ENCODE data around the gene L1CAM. TPM values are rescaled to one million over a fixed set of nuclear protein-coding genes. Genes with fewer than 3 reads are reported as not detected.

Gene L1CAM
- total and polyA plus RNA-seq, 2 of the 8 experiments (the other 6 are each of a cell fraction or from before 2014, with no cell fraction given) = 11.0 to 43.0 TPM

DNA sequence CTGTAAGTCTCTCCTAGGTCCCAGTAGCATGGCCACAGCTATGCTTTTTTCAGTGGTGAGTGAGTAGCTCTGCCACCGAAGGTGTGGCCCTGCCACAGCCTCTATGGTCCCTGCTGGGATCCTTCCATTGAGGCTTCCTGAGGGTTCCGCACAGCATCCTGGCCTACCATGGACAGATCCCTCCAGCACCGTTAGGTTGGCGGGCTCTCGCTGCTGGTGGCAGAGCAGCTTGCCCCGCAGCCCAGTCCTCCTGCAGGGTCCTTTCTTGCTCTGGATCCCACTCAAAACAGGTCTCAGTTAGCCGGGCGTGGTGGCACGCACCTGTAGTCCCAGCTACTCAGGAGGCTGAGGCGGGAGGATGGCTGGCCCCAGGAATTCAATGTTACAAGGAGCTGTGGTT is 53.2 kb downstream of the L1CAM start:
- Histone ChIP-seq H3K4ac (replicated peaks; ENCODE audit: insufficient read length, low read depth, low read length) (no peak overlapping the region), H3K79me1 (ENCODE audit: low read depth, low read length) (no peaks in the 10 kb centered on the region), H4K20me1 (replicated peaks in 1 of 2; ENCODE audit: control insufficient read depth in 1 of 2, insufficient read depth in 2 of 2, low read length in 2 of 2) (no peaks in the 10 kb centered on the region), H4K5ac (ENCODE audit: insufficient read length, low read depth, low read length) (no peak overlapping the region), H3K27ac (ENCODE audit: low read depth, low read length) (no peak overlapping the region), H3K18ac (ENCODE audit: extremely low read depth, low read length) (no peak overlapping the region), H2AFZ (ENCODE audit: low read length) (no peak overlapping the region), H3K4me2 (ENCODE audit: insufficient read depth in 1 of 2, low read depth in 2 of 2, low read length in 2 of 2) (no peak overlapping the region; a peak in 1 of 4 replicates), H3K14ac (ENCODE audit: insufficient read length) (no peak overlapping the region), H4K8ac (ENCODE audit: extremely low read depth, insufficient read depth, low read length) (no peak overlapping the region), H2BK120ac (replicated peaks; ENCODE audit: low read depth, low read length) (no peak overlapping the region), H3K23me2 (ENCODE audit: low read depth, low read length) (no peaks in the 10 kb centered on the region), H2AK5ac (ENCODE audit: low read depth, low read length) (no peak overlapping the region), H3K23ac (ENCODE audit: insufficient read length) (no peak overlapping the region), H3K9me3 (ENCODE audit: insufficient read depth in 2 of 2, low read depth in 1 of 2, low read length in 1 of 2) (no peaks in the 10 kb centered on the region), H3K79me2 (ENCODE audit: control insufficient read depth in 1 of 2, insufficient read depth in 2 of 2, low read length in 2 of 2) (peaks cover 5 to 15% of the 10 kb centered on the region in 2 experiments; a peak in 3 of 4 replicates), H3K36me3 (ENCODE audit: control insufficient read depth in 2 of 4, insufficient read depth in 4 of 4, low read length in 3 of 4) (no peaks in the 10 kb centered on the region), H2BK15ac (ENCODE audit: low read length) (no peak overlapping the region), H4K91ac (replicated peaks; ENCODE audit: insufficient read length, low read length) (no peak overlapping the region), H3K9ac (replicated peaks in 1 of 4; ENCODE audit: extremely low read depth in 1 of 4, low read depth in 3 of 4, low read length in 3 of 4) (no peak overlapping the region), H3K56ac (replicated peaks; ENCODE audit: insufficient read length, low read depth, low read length) (no peak overlapping the region), H3K4me3 (ENCODE audit: extremely low read depth in 1 of 4, insufficient read depth in 2 of 4, low read depth in 3 of 4, low read length in 4 of 4) (no peak overlapping the region), H3K27me3 (replicated peaks in 1 of 4; ENCODE audit: control insufficient read depth in 3 of 4, extremely low read depth in 1 of 4, insufficient read depth in 3 of 4, low read length in 3 of 4) (peaks cover 0 to 6% (median 2%) of the 10 kb centered on the region in 4 experiments; a peak in 3 of 7 replicates), H2BK12ac (ENCODE audit: low read depth, low read length) (no peak overlapping the region), H2BK20ac (ENCODE audit: low read length) (no peak overlapping the region), H3K4me1 (replicated peaks in 1 of 4; ENCODE audit: control insufficient read depth in 3 of 4, insufficient read depth in 4 of 4, low read length in 3 of 4) (peaks cover 0 to 12% (median 6%) of the 10 kb centered on the region in 4 experiments; a peak in 5 of 7 replicates), H2BK5ac (ENCODE audit: low read depth, low read length) (no peak overlapping the region)
- FAIRE-seq (no peak), DNase-seq (ENCODE audit: low read depth in 1 of 2, low spot score in 2 of 2) (no peak)
- TF ChIP-seq, protein P1, sequence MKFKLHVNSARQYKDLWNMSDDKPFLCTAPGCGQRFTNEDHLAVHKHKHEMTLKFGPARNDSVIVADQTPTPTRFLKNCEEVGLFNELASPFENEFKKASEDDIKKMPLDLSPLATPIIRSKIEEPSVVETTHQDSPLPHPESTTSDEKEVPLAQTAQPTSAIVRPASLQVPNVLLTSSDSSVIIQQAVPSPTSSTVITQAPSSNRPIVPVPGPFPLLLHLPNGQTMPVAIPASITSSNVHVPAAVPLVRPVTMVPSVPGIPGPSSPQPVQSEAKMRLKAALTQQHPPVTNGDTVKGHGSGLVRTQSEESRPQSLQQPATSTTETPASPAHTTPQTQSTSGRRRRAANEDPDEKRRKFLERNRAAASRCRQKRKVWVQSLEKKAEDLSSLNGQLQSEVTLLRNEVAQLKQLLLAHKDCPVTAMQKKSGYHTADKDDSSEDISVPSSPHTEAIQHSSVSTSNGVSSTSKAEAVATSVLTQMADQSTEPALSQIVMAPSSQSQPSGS (IDR thresholded peaks at IDR 0.05; ENCODE audit: low read length) = no peak
- TF ChIP-seq CHD1 (IDR thresholded peaks at IDR 0.05; ENCODE audit: low read depth, low read length) (no peak), TBP (IDR thresholded peaks at IDR 0.05; ENCODE audit: low read depth, low read length) (no peak), TAF7 (optimal IDR thresholded peaks at IDR 0.05; ENCODE audit: borderline replicate concordance, low read depth, low read length) (no peak), CBX8 (IDR thresholded peaks at IDR 0.05; ENCODE audit: borderline replicate concordance, low read depth, low read length) (no peak), SIX5 (IDR thresholded peaks at IDR 0.05; ENCODE audit: low read depth, low read length) (no peak), POLR2A (IDR thresholded peaks at IDR 0.05; ENCODE audit: control extremely low read depth in 1 of 2, low read depth in 2 of 2, low read length in 2 of 2) (no peak), HDAC2 (IDR thresholded peaks at IDR 0.05; ENCODE audit: borderline replicate concordance in 1 of 2, low read depth in 2 of 2, low read length in 2 of 2) (no peak)
- WGBS, 2 experiments (ENCODE audit: extremely low coverage in 1 of 2, insufficient coverage in 1 of 2, insufficient read length in 1 of 2, insufficient replicate concordance in 2 of 2, low coverage in 1 of 2, low lambda C conversion rate in 2 of 2, missing lambda C conversion rate in 1 of 2) = 97% methylated on average over 7 of the region's 10 CpGs; no CpG with 5 or more reads in 1 of the 2 experiments
- CTCF ChIA-PET (ENCODE audit: partially characterized antibody) = interaction anchor here (0.8 to 1.4 kb wide), 2 partner anchors 21 to 46 kb away, joined by 3 to 5 read pairs; no protein-coding TSS in a partner anchor
- POLR2A ChIA-PET (ENCODE audit: partially characterized antibody) = interaction anchor here (1.1 to 3.2 kb wide), 4 partner anchors 12 to 93 kb away, joined by 3 to 13 read pairs (median 8); partner anchors contain the start of gene ARHGAP4
